Naive thymus-derived CD4-positive, alpha-beta T cell (primary cell): ENCODE measurements around the gene RD3L. TPM values are rescaled to one million over a fixed set of nuclear protein-coding genes. Genes with fewer than 3 reads are reported as not detected.

Experiments
- ATAC-seq: fragments of 150-1000 bp; cut with Tn5 transposase; 2 replicates; pipeline ENCODE4 v1.10.0; 2021; ENCODE audit warnings: mild to moderate bottlenecking, moderate library complexity
- CTCF ChIA-PET: fragments of 350-600 bp; sonication (Branson Sonifier 250); formaldehyde crosslinking; loops from one replicate; lab custom pipeline; 2021; ENCODE audit warnings: antibody characterized with exemption; lab: Charles Lee
- POLR2A ChIA-PET: fragments of 350-600 bp; sonication (Branson Sonifier 250); formaldehyde crosslinking; loops from one replicate; lab custom pipeline; 2021; ENCODE audit warnings: antibody characterized with exemption, inconsistent platforms; lab: Charles Lee
- DNase-seq, 9 donors: peaks; one replicate each; pipeline versions ENCODE4 v3.0.0 to v3.0.0-alpha.2; 2020 to 2022; ENCODE audit warnings: mixed read lengths in 1 of 9
- H3K27ac ChIP-seq: one replicate; pipeline ENCODE4 v1.7.0; 2013; ENCODE audit warnings: mild to moderate bottlenecking, low read depth, low read length, moderate library complexity
- H3K27me3 ChIP-seq, 2 donors: one replicate each; pipeline ENCODE4 v1.7.0; 2013; ENCODE audit warnings: low read length in 2 of 2, mild to moderate bottlenecking in 2 of 2, moderate library complexity in 2 of 2; ENCODE audit not compliant: control insufficient read depth in 2 of 2, insufficient read depth in 2 of 2
- H3K36me3 ChIP-seq, 3 experiments: 1 replicate in 2 of 3; 2 replicates in 1 of 3; pipeline ENCODE4 v1.7.0; 2013; ENCODE audit warnings: low read length in 3 of 3, mild to moderate bottlenecking in 3 of 3, moderate library complexity in 1 of 3; ENCODE audit not compliant: insufficient read depth in 3 of 3, control insufficient read depth in 2 of 3
- H3K4me1 ChIP-seq, 2 donors: one replicate each; pipeline ENCODE4 v1.7.0; 2013; ENCODE audit warnings: low read length in 2 of 2, mild to moderate bottlenecking in 2 of 2, moderate library complexity in 1 of 2; ENCODE audit not compliant: control insufficient read depth in 2 of 2, insufficient read depth in 2 of 2
- H3K4me3 ChIP-seq: 2 replicates; pipeline ENCODE4 v1.7.0; 2013; ENCODE audit warnings: mild to moderate bottlenecking, low read length
- H3K9me3 ChIP-seq, 3 experiments: 1 replicate in 2 of 3; 2 replicates in 1 of 3; pipeline ENCODE4 v1.7.0; 2013; ENCODE audit warnings: low read length in 3 of 3; ENCODE audit not compliant: control insufficient read depth in 2 of 3
- H3K27ac Mint-ChIP-seq, 9 donors: one replicate each; pipeline ENCODE4 v1.8.0; 2020 to 2022; ENCODE audit warnings: mixed read lengths in 9 of 9, mild to moderate bottlenecking in 8 of 9, moderate library complexity in 5 of 9, inconsistent platforms in 2 of 9
- H3K27me3 Mint-ChIP-seq, 5 donors: one replicate each; pipeline ENCODE4 v1.8.0; 2021 to 2022; ENCODE audit warnings: mixed read lengths in 5 of 5, mild to moderate bottlenecking in 1 of 5
- H3K36me3 Mint-ChIP-seq, 5 donors: one replicate each; pipeline ENCODE4 v1.8.0; 2020 to 2022; ENCODE audit warnings: mixed read lengths in 5 of 5, mild to moderate bottlenecking in 3 of 5, inconsistent platforms in 1 of 5
- H3K4me1 Mint-ChIP-seq, 7 donors: one replicate each; pipeline ENCODE4 v1.8.0; 2020 to 2022; ENCODE audit warnings: mixed read lengths in 7 of 7, mild to moderate bottlenecking in 3 of 7, inconsistent platforms in 1 of 7
- H3K4me3 Mint-ChIP-seq, 10 donors: one replicate each; pipeline ENCODE4 v1.8.0; 2020 to 2022; ENCODE audit warnings: mild to moderate bottlenecking in 10 of 10, mixed read lengths in 10 of 10, moderate library complexity in 6 of 10, inconsistent platforms in 2 of 10
- H3K9me3 Mint-ChIP-seq, 11 donors: one replicate each; pipeline ENCODE4 v1.8.0; 2020 to 2022; ENCODE audit warnings: mixed read lengths in 11 of 11, mild to moderate bottlenecking in 4 of 11, inconsistent platforms in 1 of 11, moderate library complexity in 1 of 11
- intact Hi-C, 2 donors: fragments of 100-400 bp; cut with micrococcal nuclease; formaldehyde crosslinking; loops; one replicate each; pipeline ENCODE4 v1.15.1; 2023
- polyA plus RNA-seq, 2 donors: library from polyadenylated mRNA; unstranded; fragments of 300-500 nt; fragmentation: Illumina TruSeq; gene quantifications; one replicate each; pipeline ENCODE4 v1.2.3, GENCODE V29; 2021
- total RNA-seq, 6 experiments: library from RNA in 5 of 6; stranded (reverse) in 5 of 6; gene quantifications; 1 replicate in 5 of 6; 2 replicates in 1 of 6; pipeline ENCODE4 v1.2.3 and lab custom pipeline; 2021 to 2026

Gene RD3L
- total and polyA plus RNA-seq, 7 experiments from 2014 or later, result not detected

GRCh38 chr14:103910262-103910935, 31.9 kb downstream of the RD3L start:
- no peaks in the 10 kb centered on the region for H3K9me3 Mint-ChIP-seq
- H3K27ac Mint-ChIP-seq, result peak overlapping the region; percentile 73 to 96 (median 84)
- intact Hi-C loops, result loop anchor here (1.0 to 2.0 kb wide), 3 partner anchors 22 to 338 kb away; no protein-coding TSS in a partner anchor
- peak overlapping the region; percentile 40 for H3K4me3 ChIP-seq
- ChIA-PET CTCF (interaction anchor here (0.7 to 3.6 kb wide), 13 partner anchors 9 to 113 kb away, joined by 3 to 90 read pairs (median 5); no protein-coding TSS in a partner anchor), POLR2A (interaction anchor here (0.6 to 1.9 kb wide), 6 partner anchors 50 to 570 kb away, joined by 3 to 7 read pairs (median 4); no protein-coding TSS in a partner anchor)
- peaks cover 7 to 34% (median 28%) of the 10 kb centered on the region in 7 donors for H3K4me1 Mint-ChIP-seq
- no peaks in the 10 kb centered on the region for H3K9me3 ChIP-seq
- H3K27me3 Mint-ChIP-seq, result no peaks in the 10 kb centered on the region
- peak overlapping the region; percentile 59 for H3K27ac ChIP-seq
- H3K4me3 Mint-ChIP-seq, result peak overlapping the region; percentile 70 to 88 (median 78)
- H3K27me3 ChIP-seq, result no peaks in the 10 kb centered on the region
- ATAC-seq (peak; percentile 86), DNase-seq (peak; percentile 43 to 74 (median 71))
- H3K36me3 Mint-ChIP-seq, result peaks cover 0 to 20% (median 4%) of the 10 kb centered on the region in 5 donors
- H3K4me1 ChIP-seq, result peaks cover 13 to 23% of the 10 kb centered on the region in 2 donors
- H3K36me3 ChIP-seq, result peaks cover 7 to 43% (median 15%) of the 10 kb centered on the region in 3 experiments

- Mint-ChIP-seq H3K36me3 (peaks cover 0 to 16% (median under 1%) of the 10 kb centered on the region in 5 donors), H3K27ac (peak overlapping the region; percentile 73 to 96 (median 84)), H3K4me3 (peak overlapping the region; percentile 70 to 88 (median 78)), H3K4me1 (peaks cover 9 to 32% (median 28%) of the 10 kb centered on the region in 7 donors), H3K27me3 (no peaks in the 10 kb centered on the region), H3K9me3 (no peaks in the 10 kb centered on the region)
- Histone ChIP-seq H3K27ac (peak overlapping the region; percentile 59), H3K4me1 (peaks cover 13 to 23% of the 10 kb centered on the region in 2 donors), H3K4me3 (peak overlapping the region; percentile 40), H3K27me3 (no peaks in the 10 kb centered on the region), H3K36me3 (peaks cover 7 to 38% (median 15%) of the 10 kb centered on the region in 3 experiments), H3K9me3 (no peaks in the 10 kb centered on the region)
- ATAC-seq, result no peak
- intact Hi-C loops, result loop anchor here (1.0 to 10.0 kb wide), 4 partner anchors 23 to 337 kb away; partner anchors contain the start of gene PPP1R13B (in 1 of the 2)
- ChIA-PET POLR2A (interaction anchor here (0.7 to 1.9 kb wide), 2 partner anchors 95 to 101 kb away, joined by 3 to 7 read pairs; no protein-coding TSS in a partner anchor), CTCF (interaction anchor here (0.6 to 3.6 kb wide), 10 partner anchors 9 to 107 kb away, joined by 3 to 90 read pairs (median 5); no protein-coding TSS in a partner anchor)
- no peak for DNase-seq
These were observed 32.6 kb downstream of the RD3L start for GRCh38 chr14:103909531-103910261.

GRCh38 chr14:103908580-103908979, 33.7 kb downstream of the RD3L start:
- ATAC-seq (peak; percentile 75), DNase-seq (peak in 6 of 9 donors; percentile 57 to 67 (median 65))
- peaks cover 9 to 33% (median 28%) of the 10 kb centered on the region in 7 donors for H3K4me1 Mint-ChIP-seq
- peaks cover 0 to 4% (median 0%) of the 10 kb centered on the region in 5 donors for H3K27me3 Mint-ChIP-seq
- no peaks in the 10 kb centered on the region for H3K9me3 Mint-ChIP-seq
- no peaks in the 10 kb centered on the region for H3K9me3 ChIP-seq
- H3K27me3 ChIP-seq, result no peaks in the 10 kb centered on the region
- ChIA-PET CTCF (interaction anchor here (3.6 kb wide), 1 partner anchor 102 kb away, joined by 90 read pairs; no protein-coding TSS in a partner anchor), POLR2A (interaction anchor here (0.6 kb wide), 1 partner anchor 98 kb away, joined by 3 read pairs; no protein-coding TSS in a partner anchor)
- peak overlapping the region; percentile 63 for H3K27ac ChIP-seq
- H3K36me3 Mint-ChIP-seq, result peaks cover 0 to 10% (median 0%) of the 10 kb centered on the region in 5 donors
- peak overlapping the region; percentile 31 to 95 (median 84) for H3K27ac Mint-ChIP-seq
- peak overlapping the region in 8 of 10 donors; percentile 10 to 84 (median 38) for H3K4me3 Mint-ChIP-seq
- peaks cover 13 to 23% of the 10 kb centered on the region in 2 donors for H3K4me1 ChIP-seq
- intact Hi-C loops, result loop anchor here in 1 of 2 donors (1.0 to 10.0 kb wide), 2 partner anchors 64 to 193 kb away; partner anchors contain the start of genes PPP1R13B, XRCC3 and ZFYVE21
- H3K4me3 ChIP-seq, result no peak overlapping the region
- peaks cover 7 to 26% (median 7%) of the 10 kb centered on the region in 3 experiments for H3K36me3 ChIP-seq

GRCh38 chr14:103905842-103906456, 36.4 kb downstream of the RD3L start:
- Mint-ChIP-seq H3K27me3 (peaks cover 0 to 4% (median 0%) of the 10 kb centered on the region in 5 donors), H3K27ac (peak overlapping the region in 7 of 9 donors; percentile 15 to 88 (median 71)), H3K36me3 (no peaks in the 10 kb centered on the region), H3K4me1 (peaks cover 11 to 36% (median 31%) of the 10 kb centered on the region in 7 donors), H3K4me3 (peak overlapping the region in 9 of 10 donors; percentile 12 to 74 (median 56)), H3K9me3 (no peaks in the 10 kb centered on the region)
- no peaks in the 10 kb centered on the region for H3K9me3 ChIP-seq
- peak in 5 of 9 donors; percentile 17 to 41 (median 34) for DNase-seq
- CTCF ChIA-PET, result interaction anchor here (0.9 to 1.3 kb wide), 2 partner anchors 17 to 98 kb away, joined by 4 to 9 read pairs; no protein-coding TSS in a partner anchor
- ATAC-seq, result peak; percentile 37
- no peak overlapping the region for H3K27ac ChIP-seq
- H3K4me3 ChIP-seq, result no peak overlapping the region
- peaks cover 13 to 27% of the 10 kb centered on the region in 2 donors for H3K4me1 ChIP-seq
- intact Hi-C loops, result loop anchor here in 1 of 2 donors (10.0 kb wide), 1 partner anchor 61 kb away; the partner anchor contains the start of gene PPP1R13B
- H3K27me3 ChIP-seq, result no peaks in the 10 kb centered on the region
- POLR2A ChIA-PET, result interaction anchor here (0.6 kb wide), 1 partner anchor 55 kb away, joined by 5 read pairs; no protein-coding TSS in a partner anchor
- H3K36me3 ChIP-seq, result peaks cover 0 to under 1% (median 0%) of the 10 kb centered on the region in 3 experiments

- no peak for ATAC-seq
- intact Hi-C loops, result loop anchor here in 1 of 2 donors (10.0 kb wide), 1 partner anchor 60 kb away; the partner anchor contains the start of gene PPP1R13B
- CTCF ChIA-PET, result interaction anchor here (0.6 to 1.4 kb wide), 5 partner anchors 24 to 255 kb away, joined by 3 to 8 read pairs (median 4); no protein-coding TSS in a partner anchor
- Histone ChIP-seq H3K36me3 (no peaks in the 10 kb centered on the region), H3K4me3 (no peak overlapping the region), H3K27ac (no peak overlapping the region), H3K27me3 (no peaks in the 10 kb centered on the region), H3K9me3 (no peaks in the 10 kb centered on the region), H3K4me1 (peaks cover 8 to 18% of the 10 kb centered on the region in 2 donors)
- H3K27ac Mint-ChIP-seq, result peak overlapping the region in 1 of 9 donors; percentile 70
- peaks cover 0 to 4% (median 0%) of the 10 kb centered on the region in 5 donors for H3K27me3 Mint-ChIP-seq
- no peak overlapping the region for H3K4me3 Mint-ChIP-seq
- no peaks in the 10 kb centered on the region for H3K36me3 Mint-ChIP-seq
- no peaks in the 10 kb centered on the region for H3K9me3 Mint-ChIP-seq
- POLR2A ChIA-PET, result interaction anchor here (1.1 kb wide), 1 partner anchor 58 kb away, joined by 3 read pairs; no protein-coding TSS in a partner anchor
- DNase-seq, result no peak
- peaks cover 9 to 30% (median 25%) of the 10 kb centered on the region in 7 donors for H3K4me1 Mint-ChIP-seq
These were observed 37.7 kb downstream of the RD3L start for GRCh38 chr14:103904493-103905107.
